Cardiac fibroblast (primary cell): Measurements from ENCODE around the gene GRM5.
"Not testable (repeated sequence)": the region's sequence is repeated elsewhere in the genome, so short reads cannot be mapped to it uniquely, and the experiment has no call there.

ENCODE experiments used
- DNase-seq, 2 donors: peaks; one replicate each; pipeline versions ENCODE4 v3.0.0 to v3.0.0-alpha.2; 2010; ENCODE audit warnings: low read depth in 2 of 2
- H3K4me3 ChIP-seq, 2 donors: replicated peaks in 1 of 2; 1 replicate in 1 of 2; 2 replicates in 1 of 2; pipeline ENCODE4 v1.5.1; 2011; ENCODE audit warnings: low read depth in 2 of 2, low read length in 2 of 2, mild to moderate bottlenecking in 2 of 2, moderate library complexity in 1 of 2
- CTCF ChIP-seq: IDR thresholded peaks from one replicate; pipeline ENCODE4 v1.5.1; 2011; ENCODE audit warnings: low read depth, mild to moderate bottlenecking, low read length, inconsistent platforms

GRM5 gene

GRCh38 chr11:88838139-88838538, 227.6 kb downstream of the GRM5 start:
- not testable (repeated sequence) for H3K4me3 ChIP-seq, DNase-seq

- not testable (repeated sequence) for DNase-seq, H3K4me3 ChIP-seq
Measured at GRCh38 chr11:88835709-88836108, 230.1 kb downstream of the GRM5 start.

- DNase-seq = no peak
- no peak for TF ChIP-seq CTCF
Measured at GRCh38 chr11:88831303-88831890, 234.4 kb downstream of the GRM5 start.

GRCh38 chr11:88827018-88827676, 238.6 kb downstream of the GRM5 start:
- H3K4me3 ChIP-seq = no peak overlapping the region
- no peak for DNase-seq
- no peak for TF ChIP-seq CTCF

More at GRCh38 chr11:88831303-88831890, 234.4 kb downstream of the GRM5 start:
- no peak overlapping the region for H3K4me3 ChIP-seq

- no peak for TF ChIP-seq CTCF
- DNase-seq = no peak
- no peak overlapping the region for H3K4me3 ChIP-seq
Measured at GRCh38 chr11:88819616-88820015, 246.2 kb downstream of the GRM5 start.

- H3K4me3 ChIP-seq = no peak overlapping the region
- no peak for DNase-seq
- TF ChIP-seq CTCF = no peak
Measured at GRCh38 chr11:88818978-88819377, 246.8 kb downstream of the GRM5 start.

GRCh38 chr11:88815505-88815904, 250.3 kb downstream of the GRM5 start:
- no peak overlapping the region for H3K4me3 ChIP-seq
- no peak for TF ChIP-seq CTCF
- DNase-seq = no peak

- H3K4me3 ChIP-seq = no peak overlapping the region
- no peak for TF ChIP-seq CTCF
- no peak for DNase-seq
Measured at GRCh38 chr11:88814076-88814475, 251.7 kb downstream of the GRM5 start.
